Esophagus muscularis mucosa (tissue), 4 donors: ENCODE results near the gene ADAMTSL1. TPM values are rescaled to one million over a fixed set of nuclear protein-coding genes. Genes with fewer than 3 reads are reported as not detected.

Experiments
- DNase-seq: peaks from one replicate; pipeline ENCODE4 v3.0.0-alpha.2; 2017; ENCODE audit errors: extremely low spot score
- H3K27ac ChIP-seq, 4 donors: fragments of 200-600 bp; sonication (generic); replicated peaks in 1 of 4; 1 replicate in 3 of 4; 2 replicates in 1 of 4; pipeline ENCODE4 v1.5.1; 2016 to 2019; ENCODE audit warnings: mild to moderate bottlenecking in 1 of 4
- H3K27me3 ChIP-seq, 4 donors: fragments of 200-600 bp; sonication (generic); one replicate each; pipeline versions ENCODE4 v1.5.1 to v1.6.0; 2016 to 2019
- H3K36me3 ChIP-seq, 4 donors: fragments of 200-600 bp; sonication (generic); one replicate each; pipeline ENCODE4 v1.5.1; 2016 to 2019
- H3K4me1 ChIP-seq, 4 donors: fragments of 200-600 bp; sonication (generic); one replicate each; pipeline ENCODE4 v1.5.1; 2016 to 2019
- H3K4me3 ChIP-seq, 4 donors: fragments of 200-600 bp; sonication (generic); 1 replicate in 2 of 4; 2 replicates in 2 of 4; pipeline ENCODE4 v1.5.1; 2016 to 2019; ENCODE audit warnings: mild to moderate bottlenecking in 4 of 4, moderate library complexity in 1 of 4
- H3K9me3 ChIP-seq, 4 donors: fragments of 200-600 bp; sonication (generic); 1 replicate in 3 of 4; 2 replicates in 1 of 4; pipeline ENCODE4 v1.5.1; 2016 to 2019
- EP300 ChIP-seq: sonication (generic); formaldehyde crosslinking; IDR thresholded peaks from one replicate; pipeline ENCODE4 v1.6.1; 2017; ENCODE audit warnings: antibody characterized with exemption
- POLR2A ChIP-seq: fragments of 450-650 bp; IDR thresholded peaks from one replicate; pipeline ENCODE4 v1.6.1; 2017; ENCODE audit warnings: antibody characterized with exemption, moderate library complexity, mild to moderate bottlenecking, low read depth
- POLR2AphosphoS5 ChIP-seq, 2 donors: sonication (generic); formaldehyde crosslinking; IDR thresholded peaks; one replicate each; pipeline ENCODE4 v1.6.1; 2017; ENCODE audit warnings: antibody characterized with exemption in 2 of 2
- WGBS: methylation state at CpG from one replicate; pipeline ENCODE4 v1.1.5; 2018; 5-methylcytosine and 5-hydroxymethylcytosine counted together
- intact Hi-C: fragments of 100-400 bp; cut with DNase I; formaldehyde crosslinking; loops from one replicate; pipeline ENCODE4 v1.15.1; 2023
- total RNA-seq, 4 donors: library from RNA; depleted of rRNA; stranded (reverse); fragments of >200 nt; gene quantifications; one replicate each; pipeline versions ENCODE4 v1.1.0 to v1.2.1, GENCODE V29; 2016
- TF ChIP-seq, protein P1 (sequence below), 3 experiments: fragments of 200-600 bp in 2 of 3; fragments of 450-650 bp in 1 of 3; sonication (generic) in 2 of 3; IDR thresholded peaks; one replicate each; pipeline ENCODE4 v1.5.1; 2017 to 2019; ENCODE audit warnings: antibody characterized with exemption in 3 of 3, mild to moderate bottlenecking in 2 of 3, moderate library complexity in 1 of 3

Gene ADAMTSL1
- total RNA-seq, 4 donors from 2014 or later = 81.7 to 172 (median 145) TPM

DNA sequence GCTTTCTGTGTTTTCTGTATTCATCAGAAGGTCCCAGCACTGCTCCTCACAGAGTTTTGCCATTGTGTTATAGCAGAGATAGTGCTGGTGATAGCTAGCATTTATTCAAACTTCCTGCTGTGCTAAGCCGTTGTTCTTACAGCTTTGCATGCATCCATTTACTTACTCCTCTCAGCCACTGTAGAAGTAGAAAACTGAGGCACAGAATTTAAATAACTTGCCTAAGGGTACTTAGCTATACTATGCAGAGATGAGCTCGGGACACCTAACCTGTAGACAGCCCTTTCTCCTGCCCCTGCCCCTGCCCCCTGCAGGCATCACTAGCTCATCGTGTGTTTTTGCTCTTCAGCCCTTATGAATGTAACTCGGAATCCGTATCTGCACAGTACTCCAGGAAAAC lies 331.4 kb downstream of the ADAMTSL1 start:
- no peak overlapping the region for H3K27ac ChIP-seq
- H3K4me3 ChIP-seq = no peak overlapping the region
- 87% methylated on average over 5 of the region's 5 CpGs for WGBS
- intact Hi-C loops = no loop called here
- peak; percentile 50 for DNase-seq
- TF ChIP-seq POLR2A (no peak), EP300 (no peak), POLR2AphosphoS5 (IDR thresholded peaks at IDR 0.05) (no peak)
- TF ChIP-seq, protein P1, sequence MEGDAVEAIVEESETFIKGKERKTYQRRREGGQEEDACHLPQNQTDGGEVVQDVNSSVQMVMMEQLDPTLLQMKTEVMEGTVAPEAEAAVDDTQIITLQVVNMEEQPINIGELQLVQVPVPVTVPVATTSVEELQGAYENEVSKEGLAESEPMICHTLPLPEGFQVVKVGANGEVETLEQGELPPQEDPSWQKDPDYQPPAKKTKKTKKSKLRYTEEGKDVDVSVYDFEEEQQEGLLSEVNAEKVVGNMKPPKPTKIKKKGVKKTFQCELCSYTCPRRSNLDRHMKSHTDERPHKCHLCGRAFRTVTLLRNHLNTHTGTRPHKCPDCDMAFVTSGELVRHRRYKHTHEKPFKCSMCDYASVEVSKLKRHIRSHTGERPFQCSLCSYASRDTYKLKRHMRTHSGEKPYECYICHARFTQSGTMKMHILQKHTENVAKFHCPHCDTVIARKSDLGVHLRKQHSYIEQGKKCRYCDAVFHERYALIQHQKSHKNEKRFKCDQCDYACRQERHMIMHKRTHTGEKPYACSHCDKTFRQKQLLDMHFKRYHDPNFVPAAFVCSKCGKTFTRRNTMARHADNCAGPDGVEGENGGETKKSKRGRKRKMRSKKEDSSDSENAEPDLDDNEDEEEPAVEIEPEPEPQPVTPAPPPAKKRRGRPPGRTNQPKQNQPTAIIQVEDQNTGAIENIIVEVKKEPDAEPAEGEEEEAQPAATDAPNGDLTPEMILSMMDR (IDR thresholded peaks at IDR 0.05) = no peak
- H3K4me1 ChIP-seq = peaks cover 0 to 9% (median 4%) of the 10 kb centered on the region in 4 donors
- H3K27me3 ChIP-seq = no peaks in the 10 kb centered on the region
- H3K36me3 ChIP-seq = no peaks in the 10 kb centered on the region
- no peaks in the 10 kb centered on the region for H3K9me3 ChIP-seq

- DNase-seq = peak; percentile 29
- Histone ChIP-seq H3K4me3 (no peak overlapping the region), H3K4me1 (peaks cover 0 to 9% (median 4%) of the 10 kb centered on the region in 4 donors), H3K9me3 (no peaks in the 10 kb centered on the region), H3K27me3 (no peaks in the 10 kb centered on the region), H3K36me3 (no peaks in the 10 kb centered on the region), H3K27ac (no peak overlapping the region)
- intact Hi-C loops = no loop called here
- 80% methylated on average over 6 of the region's 6 CpGs for WGBS
- TF ChIP-seq EP300 (no peak), POLR2A (no peak), POLR2AphosphoS5 (IDR thresholded peaks at IDR 0.05) (no peak)
- TF ChIP-seq, protein P1 (IDR thresholded peaks at IDR 0.05) = no peak
Observed at GRCh38 chr9:18806232-18807080, 332.5 kb downstream of the ADAMTSL1 start.

DNA sequence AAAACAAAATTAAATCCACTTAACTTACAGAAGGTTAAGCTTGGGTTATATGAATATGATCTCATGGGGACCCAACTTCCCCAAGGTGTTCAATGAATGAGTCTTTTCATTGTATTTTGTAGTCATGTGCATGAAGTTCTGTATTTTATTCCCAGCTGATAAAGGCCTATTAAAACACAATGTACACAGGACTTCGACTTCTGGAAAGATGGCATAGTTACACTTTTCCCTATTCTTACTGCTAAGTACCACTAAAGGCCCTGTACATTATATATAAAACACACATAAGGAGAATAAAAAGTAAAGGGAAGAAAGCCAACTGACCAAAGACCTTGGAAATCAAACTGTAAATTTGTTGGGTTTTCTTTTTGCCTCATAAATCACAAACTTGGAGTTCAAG lies 336.6 kb downstream of the ADAMTSL1 start:
- no peak overlapping the region for H3K4me3 ChIP-seq
- TF ChIP-seq POLR2A = no peak
- no peak for TF ChIP-seq EP300
- no peak for TF ChIP-seq POLR2AphosphoS5 (IDR thresholded peaks at IDR 0.05)
- H3K9me3 ChIP-seq = peaks cover 0 to 8% (median 3%) of the 10 kb centered on the region in 4 donors
- no peaks in the 10 kb centered on the region for H3K36me3 ChIP-seq
- H3K27ac ChIP-seq = no peak overlapping the region
- intact Hi-C loops = no loop called here
- H3K27me3 ChIP-seq = no peaks in the 10 kb centered on the region
- DNase-seq = no peak
- 83% methylated on average over 1 of the region's 1 CpG for WGBS
- H3K4me1 ChIP-seq = peaks cover 0 to 9% (median 0%) of the 10 kb centered on the region in 4 donors

DNA sequence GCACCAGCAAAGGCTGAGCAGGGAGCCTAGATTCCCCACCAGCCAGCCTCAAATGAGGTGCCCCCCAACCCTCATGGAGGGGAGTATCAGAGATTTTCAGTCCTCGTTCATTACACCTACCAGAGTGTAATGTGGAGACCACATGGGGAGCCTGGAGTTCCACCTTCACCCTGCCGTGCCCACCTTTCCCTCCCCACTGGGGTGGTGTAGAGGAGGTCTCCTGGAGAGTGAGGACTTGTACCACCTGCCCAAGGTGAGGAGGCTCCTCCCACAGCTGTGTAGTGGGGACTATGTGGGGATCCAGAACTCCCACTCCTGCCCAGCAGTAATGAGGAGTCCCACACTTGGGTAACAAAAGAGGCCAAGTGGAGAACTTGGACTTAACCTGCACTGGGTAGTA lies 337.2 kb downstream of the ADAMTSL1 start:
- intact Hi-C loops = no loop called here
- Histone ChIP-seq H3K4me3 (no peak overlapping the region), H3K27me3 (no peaks in the 10 kb centered on the region), H3K4me1 (peaks cover 0 to 3% (median 0%) of the 10 kb centered on the region in 4 donors), H3K9me3 (peaks cover 0 to 8% (median 3%) of the 10 kb centered on the region in 4 donors), H3K36me3 (no peaks in the 10 kb centered on the region), H3K27ac (no peak overlapping the region)
- TF ChIP-seq EP300 (no peak), POLR2A (no peak), POLR2AphosphoS5 (IDR thresholded peaks at IDR 0.05) (no peak)
- TF ChIP-seq, protein P1 (IDR thresholded peaks at IDR 0.05) = no peak
- whole genome bisulfite sequencing = 80% methylated on average over 1 of the region's 2 CpGs
- no peak for DNase-seq

DNA sequence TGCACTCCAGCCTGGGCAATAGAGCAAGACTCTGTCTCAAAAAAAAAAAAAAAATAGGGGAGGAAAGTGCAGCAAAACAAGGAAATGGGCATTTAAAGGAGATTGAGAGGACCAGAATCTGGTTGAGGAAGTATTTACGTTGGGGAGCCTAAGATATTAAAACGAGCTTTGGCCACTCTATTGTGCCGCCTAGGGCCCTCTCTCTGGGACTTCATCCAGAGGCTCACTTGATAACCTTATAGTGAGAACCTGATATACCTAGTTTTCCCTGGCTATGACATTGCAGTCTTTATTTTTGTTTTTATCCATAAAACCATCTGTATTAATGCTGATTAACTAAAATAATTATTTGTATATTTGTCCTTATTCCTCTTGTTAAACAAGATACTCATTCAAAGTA lies 345.5 kb downstream of the ADAMTSL1 start:
- TF ChIP-seq POLR2AphosphoS5 (IDR thresholded peaks at IDR 0.05) (no peak), EP300 (no peak), POLR2A (no peak)
- TF ChIP-seq, protein P1 (IDR thresholded peaks at IDR 0.05) = no peak
- 90% methylated on average over 3 of the region's 3 CpGs for WGBS
- H3K4me3 ChIP-seq = no peak overlapping the region
- DNase-seq = no peak
- peaks cover 0 to under 1% (median under 1%) of the 10 kb centered on the region in 4 donors for H3K4me1 ChIP-seq
- no peaks in the 10 kb centered on the region for H3K9me3 ChIP-seq
- no peak overlapping the region for H3K27ac ChIP-seq
- intact Hi-C loops = no loop called here
- peaks cover 0 to 20% (median 8%) of the 10 kb centered on the region in 4 donors for H3K36me3 ChIP-seq
- no peaks in the 10 kb centered on the region for H3K27me3 ChIP-seq
